Endothelial cell of umbilical vein (primary cell): ENCODE measurements around the gene CXCR4. TPM values are rescaled to one million over a fixed set of nuclear protein-coding genes. Genes with fewer than 3 reads are reported as not detected.

Source experiments
- BruUV-seq: library from RNA; stranded (reverse); fragments of 400-500 nt; replicated peaks from 2 replicates; lab custom pipeline; 2021; lab: Mats Ljungman, UMichigan
- CTCF ChIA-PET: fragments of 300-600, 350-600 bp; sonication (Branson Sonifier 250); formaldehyde crosslinking; loops from one replicate; lab custom pipeline; 2021; ENCODE audit warnings: antibody characterized with exemption, inconsistent platforms; lab: Charles Lee
- POLR2A ChIA-PET: fragments of 300-600, 350-600 bp; sonication (Branson Sonifier 250); formaldehyde crosslinking; loops from one replicate; lab custom pipeline; 2021; ENCODE audit warnings: antibody characterized with exemption, inconsistent platforms; lab: Charles Lee
- DNase-seq: peaks from one replicate; pipeline ENCODE4 v3.0.0-alpha.2; 2011; ENCODE audit warnings: low read depth, low spot score
- FAIRE-seq: peaks from 2 replicates; lab custom pipeline; 2011; peaks lifted over from hg19 to GRCh38; lab: Jason Lieb, UNC
- H2AFZ ChIP-seq: 2 replicates; pipeline ENCODE4 v1.6.0; 2012; ENCODE audit warnings: low read depth, low read length, control low read depth, inconsistent platforms
- H3K27ac ChIP-seq: 2 replicates; pipeline ENCODE4 v1.5.1; 2011; ENCODE audit warnings: low read depth, mild to moderate bottlenecking, control low read depth, low read length, moderate library complexity; ENCODE audit not compliant: insufficient read depth
- H3K27me3 ChIP-seq, 2 experiments: 2 replicates each; pipeline versions ENCODE4 v1.6.0 to v1.6.1; 2011; ENCODE audit warnings: low read length in 2 of 2, mixed read lengths in 1 of 2; ENCODE audit not compliant: control insufficient read depth in 2 of 2, insufficient read depth in 2 of 2
- H3K36me3 ChIP-seq, 2 experiments: 2 replicates in 1 of 2; 3 replicates in 1 of 2; pipeline ENCODE4 v1.5.1; 2011; ENCODE audit warnings: low read length in 2 of 2, mild to moderate bottlenecking in 1 of 2, moderate library complexity in 1 of 2; ENCODE audit not compliant: control insufficient read depth in 2 of 2, insufficient read depth in 2 of 2; ENCODE audit errors: extremely low read depth in 1 of 2
- H3K4me1 ChIP-seq: 3 replicates; pipeline ENCODE4 v1.5.1; 2011; ENCODE audit warnings: mild to moderate bottlenecking, low read length; ENCODE audit not compliant: control insufficient read depth, insufficient read depth; ENCODE audit errors: extremely low read depth
- H3K4me2 ChIP-seq: 2 replicates; pipeline ENCODE4 v1.6.1; 2011; ENCODE audit warnings: low read length, control low read depth, mixed read lengths; ENCODE audit not compliant: insufficient read depth
- H3K4me3 ChIP-seq, 3 experiments: fragments of 200-600 bp in 1 of 3; sonication (generic), shearing (Covaris generic) in 1 of 3; replicated peaks in 1 of 3; 2 replicates each; pipeline ENCODE4 v1.5.1; 2011 to 2016; ENCODE audit warnings: control low read depth in 3 of 3, low read length in 3 of 3, mild to moderate bottlenecking in 2 of 3, inconsistent platforms in 1 of 3, low read depth in 1 of 3, moderate library complexity in 1 of 3; ENCODE audit not compliant: insufficient read depth in 1 of 3
- H3K79me2 ChIP-seq: 2 replicates; pipeline ENCODE4 v1.6.0; 2012; ENCODE audit warnings: low read length, inconsistent platforms; ENCODE audit not compliant: control insufficient read depth, insufficient read depth
- H3K9ac ChIP-seq: replicated peaks from 2 replicates; pipeline ENCODE3; 2011; ENCODE audit warnings: low read length, control low read depth; ENCODE audit not compliant: insufficient read depth; ENCODE audit errors: extremely low read depth
- H3K9me1 ChIP-seq: replicated peaks from 3 replicates; pipeline ENCODE4 v1.6.0; 2011; ENCODE audit warnings: mild to moderate bottlenecking, low read length; ENCODE audit not compliant: control insufficient read depth, insufficient read depth; ENCODE audit errors: extremely low read depth
- H3K9me3 ChIP-seq: replicated peaks from 2 replicates; pipeline ENCODE4 v1.5.1; 2012; ENCODE audit warnings: low read length, inconsistent platforms; ENCODE audit not compliant: control insufficient read depth, insufficient read depth
- H4K20me1 ChIP-seq: replicated peaks from 2 replicates; pipeline ENCODE3; 2011; ENCODE audit warnings: mild to moderate bottlenecking, low read length; ENCODE audit not compliant: control insufficient read depth, insufficient read depth; ENCODE audit errors: extremely low read depth
- FOS ChIP-seq: IDR thresholded peaks from 2 replicates; pipeline ENCODE4 v1.6.1; 2011; ENCODE audit warnings: mild to moderate bottlenecking, low read length, moderate library complexity, borderline replicate concordance; ENCODE audit not compliant: insufficient read depth
- JUN ChIP-seq: IDR thresholded peaks from 2 replicates; pipeline ENCODE4 v1.6.1; 2011; ENCODE audit warnings: borderline replicate concordance, low read depth; ENCODE audit not compliant: insufficient read length, insufficient read depth
- MAX ChIP-seq: IDR thresholded peaks from 2 replicates; pipeline ENCODE4 v1.6.1; 2011; ENCODE audit not compliant: insufficient read depth, insufficient read length
- MYC ChIP-seq: IDR thresholded peaks from one replicate; pipeline ENCODE4 v1.6.1; 2011; ENCODE audit warnings: mild to moderate bottlenecking, low read depth, low read length
- POLR2A ChIP-seq: IDR thresholded peaks from 2 replicates; pipeline ENCODE4 v1.6.1; 2012; ENCODE audit warnings: low read depth, mild to moderate bottlenecking, control low read depth, low read length
- POLR2AphosphoS5 ChIP-seq: IDR thresholded peaks from 2 replicates; pipeline ENCODE4 v1.6.1; 2012; ENCODE audit warnings: low read depth, mild to moderate bottlenecking, control low read depth, low read length, moderate library complexity; ENCODE audit not compliant: insufficient read depth
- dilution Hi-C: fragments of 300-500 bp; cut with MboI; formaldehyde crosslinking; loops from one replicate; pipeline ENCODE4 v1.15.0; 2019; ENCODE audit warnings: low sequenced_read_pairs; ENCODE audit not compliant: extremely low pct_ligation_motif_present
- intact Hi-C: fragments of 100-400 bp; cut with micrococcal nuclease; formaldehyde crosslinking; loops from one replicate; pipeline ENCODE4 v1.10.0; 2022
- polyA plus RNA-seq, 4 experiments: library from polyadenylated mRNA; depleted of rRNA in 3 of 4; stranded (reverse) in 3 of 4; unstranded in 1 of 4; fragments of >200 nt; gene quantifications; 2 replicates each; pipeline versions ENCODE4 v1.2.1 to v1.2.3, GENCODE V29; 2011 to 2012; ENCODE audit warnings: missing spikeins in 1 of 4
- total RNA-seq: library from RNA; stranded (reverse); gene quantifications from 2 replicates; pipeline ENCODE4 v1.2.3, GENCODE V29; 2021

Gene CXCR4
- total and polyA plus RNA-seq, 2 donors (not counting 3 experiments of a cell fraction or from before 2014, with no cell fraction given): 42.2 to 52.4 TPM

DNA sequence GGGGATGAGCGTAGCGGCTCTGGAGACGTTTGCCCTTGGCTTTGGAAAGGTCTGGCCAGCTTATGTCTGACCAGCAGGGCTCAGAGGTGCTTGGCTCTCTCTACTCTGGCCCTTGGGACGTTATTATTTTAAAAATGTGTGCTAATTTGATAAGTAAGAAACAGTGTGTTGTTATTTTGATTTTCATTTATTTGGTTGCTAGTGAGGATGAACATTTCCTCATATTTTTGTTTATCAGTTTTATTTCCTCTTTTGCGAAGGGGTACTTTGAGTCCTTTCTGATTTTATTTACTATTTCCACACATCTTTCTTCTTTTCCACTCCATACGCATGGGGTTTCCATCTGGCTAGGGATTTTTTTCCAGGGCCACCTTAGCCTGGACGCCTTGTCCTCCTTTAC is 11.4 kb downstream of the CXCR4 start:
- TF ChIP-seq MYC: no peak
- no peak overlapping the region for H2AFZ ChIP-seq
- no peak overlapping the region for H3K4me3 ChIP-seq
- intact Hi-C loops (no loop called here), dilution Hi-C loops (no loop called here)
- ChIA-PET CTCF (interaction anchor here (1.5 kb wide), 1 partner anchor 270 kb away, joined by 3 read pairs; no protein-coding TSS in a partner anchor), POLR2A (no interaction called here)
- H3K36me3 ChIP-seq: no peaks in the 10 kb centered on the region
- H3K9ac ChIP-seq: no peak overlapping the region
- peaks cover 0 to under 1% of the 10 kb centered on the region in 2 experiments for H3K27me3 ChIP-seq
- H3K4me2 ChIP-seq: no peak overlapping the region
- H3K9me1 ChIP-seq: no peaks in the 10 kb centered on the region
- no peak for DNase-seq
- no peak for FAIRE-seq
- no peaks in the 10 kb centered on the region for H3K4me1 ChIP-seq
- no peaks in the 10 kb centered on the region for H3K79me2 ChIP-seq
- no peaks in the 10 kb centered on the region for H4K20me1 ChIP-seq
- BruUV-seq: no TSS peak
- H3K27ac ChIP-seq: no peak overlapping the region
- H3K9me3 ChIP-seq: no peaks in the 10 kb centered on the region

DNA sequence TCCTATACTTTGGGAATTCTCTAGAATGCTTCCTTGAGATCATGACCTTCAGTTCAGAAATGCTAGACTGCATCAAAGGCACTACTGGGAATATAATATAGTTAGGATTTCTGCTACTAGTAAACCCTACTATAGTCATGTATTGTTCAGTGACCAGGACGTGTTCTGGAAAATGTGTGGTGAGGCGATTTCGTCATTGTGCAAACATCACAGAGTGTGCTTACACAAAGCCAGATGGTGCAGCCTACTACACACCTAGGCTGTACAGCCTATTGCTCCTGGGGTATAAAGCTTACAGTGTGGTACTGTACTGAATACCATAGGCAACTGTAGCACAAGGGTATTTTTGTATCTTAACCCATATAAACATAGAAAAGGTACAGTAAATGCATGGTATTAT is 13.0 kb downstream of the CXCR4 start:
- intact Hi-C loops (no loop called here), dilution Hi-C loops (no loop called here)
- DNase-seq (no peak), FAIRE-seq (no peak)
- no peaks in the 10 kb centered on the region for H3K36me3 ChIP-seq
- H3K4me1 ChIP-seq: no peaks in the 10 kb centered on the region
- H4K20me1 ChIP-seq: no peaks in the 10 kb centered on the region
- H2AFZ ChIP-seq: no peak overlapping the region
- TF ChIP-seq MAX (no peak), POLR2A (no peak), FOS (no peak), JUN (no peak), POLR2AphosphoS5 (no peak), MYC (no peak)
- H3K9ac ChIP-seq: no peak overlapping the region
- no peaks in the 10 kb centered on the region for H3K27me3 ChIP-seq
- no peak overlapping the region for H3K4me3 ChIP-seq
- no peak overlapping the region for H3K4me2 ChIP-seq
- BruUV-seq: no TSS peak
- no peak overlapping the region for H3K27ac ChIP-seq
- CTCF ChIA-PET: no interaction called here
- H3K79me2 ChIP-seq: no peaks in the 10 kb centered on the region
- H3K9me3 ChIP-seq: no peaks in the 10 kb centered on the region
- POLR2A ChIA-PET: no interaction called here
- H3K9me1 ChIP-seq: no peaks in the 10 kb centered on the region
